HEK293T (cell line): ENCODE measurements around the gene ARL8A.
"Not testable (repeated sequence)": the region's sequence is repeated elsewhere in the genome, so short reads cannot be mapped to it uniquely, and the experiment has no call there.

Experiments
- CTCF ChIA-PET: fragments of 350-600 bp; formaldehyde crosslinking; extraction: SDS; loops from one replicate; lab custom pipeline; 2021; ENCODE audit warnings: antibody characterized with exemption, inconsistent platforms; lab: Yijun Ruan, JAX
- POLR2A ChIA-PET: fragments of 350-600 bp; formaldehyde crosslinking; extraction: SDS; loops from one replicate; lab custom pipeline; 2020; ENCODE audit warnings: antibody characterized with exemption, inconsistent platforms; lab: Yijun Ruan, JAX
- DNase-seq: peaks from one replicate; pipeline ENCODE4 v3.0.0; 2012; ENCODE audit warnings: mixed read lengths; ENCODE audit errors: extremely low spot score
- ARNT ChIP-seq: fragments of 450-650 bp; IDR thresholded peaks from 2 replicates; pipeline ENCODE4 v1.6.1; 2017; ENCODE audit warnings: mild to moderate bottlenecking
- BHLHE40 ChIP-seq: fragments of 450-650 bp; IDR thresholded peaks from 2 replicates; pipeline ENCODE4 v1.6.1; 2016; ENCODE audit warnings: mild to moderate bottlenecking, moderate library complexity, borderline replicate concordance
- CTBP1 ChIP-seq: fragments of 450-650 bp; IDR thresholded peaks from 2 replicates; pipeline ENCODE4 v1.6.1; 2016; ENCODE audit warnings: borderline replicate concordance
- ELF4 ChIP-seq: fragments of 450-650 bp; IDR thresholded peaks from 2 replicates; pipeline ENCODE4 v1.6.1; 2017; ENCODE audit warnings: antibody characterized with exemption
- FOXA1 ChIP-seq: fragments of 450-650 bp; IDR thresholded peaks from 2 replicates; pipeline ENCODE4 v1.6.1; 2016; ENCODE audit warnings: mild to moderate bottlenecking
- FOXK2 ChIP-seq: fragments of 450-650 bp; IDR thresholded peaks from 2 replicates; pipeline ENCODE4 v1.6.1; 2016; ENCODE audit warnings: mild to moderate bottlenecking
- FOXM1 ChIP-seq: fragments of 450-650 bp; IDR thresholded peaks from 2 replicates; pipeline ENCODE4 v1.6.1; 2017; ENCODE audit warnings: mild to moderate bottlenecking, borderline replicate concordance
- HDGF ChIP-seq: fragments of 450-650 bp; IDR thresholded peaks from 2 replicates; pipeline ENCODE4 v1.6.1; 2017; ENCODE audit warnings: antibody characterized with exemption, borderline replicate concordance
- L3MBTL2 ChIP-seq: fragments of 450-650 bp; conservative IDR thresholded peaks from 2 replicates; pipeline ENCODE4 v1.6.1; 2016; ENCODE audit warnings: mild to moderate bottlenecking
- LEF1 ChIP-seq: fragments of 450-650 bp; IDR thresholded peaks from 2 replicates; pipeline ENCODE4 v1.6.1; 2017; ENCODE audit warnings: mild to moderate bottlenecking, borderline replicate concordance
- NFRKB ChIP-seq: fragments of 450-650 bp; IDR thresholded peaks from 2 replicates; pipeline ENCODE4 v1.6.1; 2016; ENCODE audit warnings: mild to moderate bottlenecking, moderate library complexity
- PKNOX1 ChIP-seq: fragments of 450-650 bp; IDR thresholded peaks from 2 replicates; pipeline ENCODE4 v1.6.1; 2016
- SUZ12 ChIP-seq: fragments of 450-650 bp; IDR thresholded peaks from 2 replicates; pipeline ENCODE4 v1.6.1; 2016; ENCODE audit warnings: mild to moderate bottlenecking
- TARDBP ChIP-seq: fragments of 450-650 bp; IDR thresholded peaks from 2 replicates; pipeline ENCODE4 v1.6.1; 2016
- ZNF384 ChIP-seq: fragments of 450-650 bp; IDR thresholded peaks from 2 replicates; pipeline ENCODE4 v1.6.1; 2016

The ARL8A gene

DNA sequence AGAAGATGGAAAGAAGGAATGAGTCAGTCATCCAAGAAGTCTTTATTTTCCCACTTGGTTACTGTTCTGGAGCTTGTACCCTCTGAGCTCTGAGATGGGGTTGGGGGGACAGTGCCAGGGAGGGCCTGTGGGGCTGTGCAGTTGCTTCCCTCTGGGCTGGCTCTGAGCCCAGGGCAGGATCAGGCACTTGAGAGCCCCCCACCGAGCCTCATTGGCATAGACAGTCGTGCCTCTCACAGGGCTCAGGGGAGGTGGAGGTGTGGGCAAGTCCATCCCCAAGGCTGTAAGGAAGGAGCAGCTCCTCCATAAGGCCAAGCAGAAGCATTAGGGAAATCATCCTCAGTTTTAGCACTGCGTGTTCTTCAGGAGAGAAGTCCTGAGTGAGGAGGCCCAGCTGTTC is 2.5 kb upstream of the ARL8A start:
- no peak for DNase-seq
- TF ChIP-seq L3MBTL2 (no peak), CTBP1 (no peak), HDGF (no peak), FOXK2 (no peak), PKNOX1 (no peak), ELF4 (no peak), LEF1 (no peak), NFRKB (no peak), FOXM1 (no peak), SUZ12 (no peak), ZNF384 (no peak), ARNT (no peak), FOXA1 (no peak)
- ChIA-PET CTCF (interaction anchor here (2.1 kb wide), 1 partner anchor 8 kb away, joined by 13 read pairs; no protein-coding TSS in a partner anchor), POLR2A (interaction anchor here (1.4 kb wide), 1 partner anchor 9 kb away, joined by 3 read pairs; no protein-coding TSS in a partner anchor)

DNA sequence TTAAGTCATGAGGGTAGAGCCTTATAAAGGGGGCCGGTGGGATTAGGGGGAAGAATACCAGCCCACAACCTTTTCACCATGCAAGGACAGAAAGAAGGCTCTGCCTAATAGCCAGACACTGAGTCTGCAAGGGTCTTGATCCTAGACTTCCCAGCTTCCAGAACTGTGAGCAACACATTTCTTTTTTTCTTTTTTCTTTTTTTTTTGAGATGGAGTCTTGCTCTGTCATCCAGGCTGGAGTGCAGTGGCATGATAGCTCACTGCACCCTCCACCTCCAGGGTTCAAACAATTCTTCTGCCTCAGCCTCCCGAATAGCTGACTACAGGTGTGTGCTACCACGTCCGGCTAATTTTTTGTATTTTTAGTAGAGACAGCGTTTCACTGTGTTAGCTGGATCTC is 1.7 kb upstream of the ARL8A start:
- POLR2A ChIA-PET: interaction anchor here (1.4 to 3.4 kb wide), 2 partner anchors 10 to 11 kb away, joined by 3 to 14 read pairs; no protein-coding TSS in a partner anchor
- no peak for DNase-seq
- TF ChIP-seq ARNT (no peak), ELF4 (no peak), SUZ12 (no peak), ZNF384 (no peak), L3MBTL2 (no peak), FOXK2 (no peak), FOXM1 (no peak)
- CTCF ChIA-PET: interaction anchor here (2.1 kb wide), 1 partner anchor 9 kb away, joined by 13 read pairs; no protein-coding TSS in a partner anchor

DNA sequence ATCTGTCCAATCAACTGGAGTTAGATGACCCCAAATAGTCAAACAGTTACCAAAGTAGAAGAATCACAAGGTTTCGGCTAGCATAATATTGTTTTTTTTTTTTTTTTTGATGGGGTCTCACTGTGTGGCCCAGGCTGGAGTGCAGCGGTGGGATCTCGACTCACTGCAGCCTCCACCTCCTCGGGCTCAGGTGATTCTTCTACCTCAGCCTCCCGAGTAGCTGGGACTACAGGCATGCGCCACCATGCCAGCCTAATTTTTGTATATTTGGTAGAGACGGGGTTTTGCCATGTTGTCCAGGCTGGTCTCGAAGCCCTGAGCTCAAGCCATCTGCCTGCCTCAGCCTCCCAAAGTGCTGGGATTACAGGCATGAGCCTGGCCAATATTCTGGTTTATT is 1.2 kb upstream of the ARL8A start:
- POLR2A ChIA-PET: interaction anchor here (3.4 kb wide), 1 partner anchor 10 kb away, joined by 14 read pairs; no protein-coding TSS in a partner anchor
- CTCF ChIA-PET: interaction anchor here (2.1 kb wide), 1 partner anchor 10 kb away, joined by 13 read pairs; no protein-coding TSS in a partner anchor
- DNase-seq: not testable (repeated sequence)

DNA sequence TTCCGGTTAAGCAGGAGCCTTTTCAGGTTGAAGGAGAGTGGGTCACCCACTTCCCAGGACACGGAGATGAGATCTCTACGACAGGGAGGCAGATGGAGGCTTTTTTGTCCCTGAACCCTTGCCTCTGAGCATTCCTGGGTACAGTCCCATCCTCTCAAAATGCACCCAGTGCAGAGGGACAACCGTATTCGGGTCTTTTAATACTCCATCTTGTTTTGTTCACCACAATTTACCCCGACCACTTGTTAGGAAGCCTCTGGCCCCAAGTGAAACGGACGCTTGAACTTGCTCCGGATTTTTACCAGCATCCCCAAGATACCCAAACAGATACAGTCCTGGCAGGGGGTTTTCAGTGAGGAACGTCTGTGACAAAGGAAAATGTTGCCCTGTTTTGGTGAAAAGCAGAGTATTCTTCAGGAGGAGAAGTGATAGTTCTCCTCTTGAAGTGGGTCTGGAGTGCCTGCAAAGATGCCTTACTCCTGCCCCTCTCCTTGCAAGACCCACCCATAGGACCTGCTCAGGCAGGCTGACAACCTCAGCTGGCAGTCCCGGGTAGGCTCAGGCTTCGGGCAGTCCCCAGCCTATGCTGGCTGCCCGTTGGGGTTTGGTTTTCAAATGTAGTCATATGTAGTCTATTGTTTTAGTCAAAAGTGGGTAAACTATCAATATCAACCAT is 669 bp upstream of the ARL8A start:
- POLR2A ChIA-PET: interaction anchor here (3.4 kb wide), 1 partner anchor 10 kb away, joined by 14 read pairs; no protein-coding TSS in a partner anchor
- CTCF ChIA-PET: interaction anchor here (1.1 to 2.1 kb wide), 2 partner anchors 9 to 10 kb away, joined by 6 to 13 read pairs; no protein-coding TSS in a partner anchor
- DNase-seq: no peak
- TF ChIP-seq ZNF384 (no peak), FOXK2 (no peak), SUZ12 (no peak)

DNA sequence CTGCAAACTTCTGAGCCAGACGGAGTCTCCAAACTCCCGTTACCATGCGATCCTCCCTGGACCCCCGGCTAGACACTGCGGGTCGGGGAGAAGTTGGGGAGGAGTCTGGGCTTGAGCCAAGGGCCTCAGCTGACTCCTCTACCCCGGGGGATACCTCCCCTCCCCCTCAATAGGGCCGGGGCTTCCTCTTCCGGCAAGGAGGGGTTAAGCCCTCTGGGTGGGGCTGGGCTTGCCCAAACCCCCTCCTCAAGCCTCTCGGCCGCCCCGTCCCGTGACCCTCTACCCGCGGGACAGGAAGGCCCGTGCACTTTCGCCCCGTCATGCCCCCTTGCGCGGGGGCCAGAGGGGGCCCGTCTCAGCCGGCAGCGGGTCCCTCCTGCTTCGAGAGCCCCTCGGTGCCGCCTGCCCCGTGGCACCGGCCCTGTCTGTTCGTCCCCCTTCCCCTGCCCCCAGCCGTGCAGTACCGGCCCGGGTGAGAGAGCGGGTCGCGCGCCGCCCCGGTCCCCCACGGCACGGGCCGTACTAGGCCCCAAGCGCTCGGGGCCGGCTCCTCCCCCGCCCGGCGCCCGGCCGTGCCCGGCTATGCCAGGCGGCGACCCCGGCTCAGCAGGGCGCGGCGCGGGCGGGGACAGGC is 652 bp downstream of the ARL8A start:
- CTCF ChIA-PET: interaction anchor here (0.9 to 1.1 kb wide), 4 partner anchors 8 to 43 kb away, joined by 3 to 6 read pairs (median 4); no protein-coding TSS in a partner anchor
- POLR2A ChIA-PET: interaction anchor here (0.9 to 3.4 kb wide), 4 partner anchors 8 to 198 kb away, joined by 3 to 14 read pairs (median 6); partner anchors contain the start of gene UBE2T
- peak; percentile 48 for DNase-seq
- no peak for TF ChIP-seq PKNOX1
- TF ChIP-seq HDGF: no peak
- TF ChIP-seq ELF4: no peak
- no peak for TF ChIP-seq ZNF384
- TF ChIP-seq SUZ12: no peak
- TF ChIP-seq LEF1: no peak
- no peak for TF ChIP-seq L3MBTL2
- TF ChIP-seq ARNT: no peak
- TF ChIP-seq FOXM1: no peak
- TF ChIP-seq BHLHE40: no peak

DNA sequence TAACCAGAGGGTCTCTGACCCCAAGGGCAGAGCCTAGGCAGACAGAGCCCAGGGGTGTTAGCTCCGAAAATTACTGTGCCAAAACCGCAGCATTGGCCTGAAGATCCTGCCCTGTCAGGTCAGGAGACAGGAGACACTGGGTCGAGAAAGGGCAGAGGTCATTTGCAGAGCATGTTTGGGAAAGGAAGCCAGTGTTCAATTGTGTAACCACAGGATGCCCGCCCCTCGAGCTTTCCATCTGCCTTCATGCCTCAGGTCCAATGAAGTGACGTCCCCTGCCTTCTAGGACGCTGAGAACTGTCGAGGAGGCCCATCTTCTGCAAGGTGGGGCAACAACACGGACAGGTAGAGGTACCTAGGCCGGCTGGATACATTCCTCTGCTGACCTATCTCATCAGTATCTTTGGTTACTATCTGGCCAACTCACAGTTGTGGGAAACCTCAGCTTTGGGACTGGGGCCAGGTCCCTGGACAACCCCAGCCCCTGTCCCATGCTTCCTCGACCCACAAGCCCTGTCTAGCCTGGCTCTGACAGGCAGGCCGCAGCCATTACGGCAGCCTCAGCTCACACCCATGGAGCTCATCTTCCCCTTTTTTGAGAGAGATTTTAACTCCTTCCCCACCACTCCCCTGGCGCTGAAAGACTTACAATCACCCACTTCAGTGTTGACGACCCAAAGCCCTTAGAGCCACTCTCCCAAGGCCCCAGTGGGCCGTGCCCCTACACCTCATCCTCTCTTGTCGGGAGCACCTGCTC is 1.3 kb downstream of the ARL8A start:
- ChIA-PET CTCF (interaction anchor here (0.9 to 1.0 kb wide), 2 partner anchors 8 to 11 kb away, joined by 3 to 5 read pairs; no protein-coding TSS in a partner anchor), POLR2A (interaction anchor here (0.9 to 3.4 kb wide), 4 partner anchors 8 to 199 kb away, joined by 3 to 14 read pairs (median 6); partner anchors contain the start of gene UBE2T)
- DNase-seq: no peak
- TF ChIP-seq FOXM1 (no peak), PKNOX1 (peak; percentile 37; the same call in 1 of the 2 replicates), FOXK2 (no peak), SUZ12 (no peak), TARDBP (no peak)

DNA sequence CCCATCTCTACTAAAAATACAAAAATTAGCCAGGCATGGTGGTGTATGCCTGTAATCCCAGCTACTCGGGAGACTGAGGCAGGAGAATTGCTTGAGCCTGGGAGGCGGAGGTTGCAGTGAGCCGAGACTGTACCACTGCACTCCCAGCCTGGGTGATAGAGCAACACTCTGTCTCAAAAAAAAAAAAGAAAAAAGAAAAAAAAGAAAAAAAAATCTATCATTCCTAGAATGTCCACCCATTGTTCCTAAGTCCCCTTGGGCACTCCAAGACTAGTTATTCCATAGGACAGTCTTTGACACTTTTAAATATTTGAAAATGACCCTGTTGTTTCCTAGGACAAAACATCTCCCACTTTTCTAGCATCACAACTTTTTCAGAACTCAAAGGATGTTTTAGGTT is 3.1 kb downstream of the ARL8A start:
- DNase-seq, CTCF ChIA-PET, POLR2A ChIA-PET: not testable (repeated sequence)
